PC-3 (cell line): ENCODE data around the gene MAST3. TPM values are rescaled to one million over a fixed set of nuclear protein-coding genes. Genes with fewer than 3 reads are reported as not detected.

ENCODE experiments used
- ATAC-seq: fragments of 200-7000 bp; cut with Tn5 transposase; 2 replicates; pipeline ENCODE4 v1.9.1; 2020; ENCODE audit warnings: mild to moderate bottlenecking, moderate library complexity
- Bru-seq: library from RNA; stranded (reverse); fragments of 400-500 nt; gene quantifications from one replicate; lab custom pipeline; 2021; lab: Mats Ljungman, UMichigan
- BruChase-seq, 2 experiments: library from RNA; stranded (reverse); fragments of 400-500 nt; gene quantifications; one replicate each; lab custom pipeline; 2021; lab: Mats Ljungman, UMichigan
- BruUV-seq: library from RNA; stranded (reverse); fragments of 400-500 nt; replicated peaks from 2 replicates; lab custom pipeline; 2021; lab: Mats Ljungman, UMichigan
- CTCF ChIA-PET: fragments of 300-600 bp; sonication (Branson Sonifier 250); formaldehyde crosslinking; loops from one replicate; lab custom pipeline; 2022; ENCODE audit warnings: antibody characterized with exemption; lab: Charles Lee
- POLR2A ChIA-PET: fragments of 300-600 bp; sonication (Branson Sonifier 250); formaldehyde crosslinking; loops from one replicate; lab custom pipeline; 2022; ENCODE audit warnings: antibody characterized with exemption; ENCODE audit not compliant: unreplicated experiment; lab: Charles Lee
- DNase-seq: peaks from one replicate; pipeline ENCODE4 v3.0.0-alpha.2; 2015
- H2AFZ ChIP-seq: fragments of 300-600 bp; sonication (generic); 2 replicates; pipeline ENCODE4 v1.6.0; 2016; ENCODE audit warnings: antibody characterized with exemption, low read length
- H3F3A ChIP-seq: fragments of 300-600 bp; sonication (generic); one replicate; pipeline ENCODE4 v1.6.0; 2017; ENCODE audit warnings: antibody characterized with exemption, low read length, control low read depth, mild to moderate bottlenecking; ENCODE audit not compliant: unreplicated experiment
- H3K27ac ChIP-seq: fragments of 300-600 bp; sonication (generic); 2 replicates; pipeline ENCODE4 v1.5.1; 2016; ENCODE audit warnings: mild to moderate bottlenecking, low read length
- H3K27me3 ChIP-seq: fragments of 300-600 bp; sonication (generic); 2 replicates; pipeline ENCODE4 v1.6.1; 2016; ENCODE audit warnings: low read length, mixed read lengths
- H3K36me3 ChIP-seq: fragments of 300-600 bp; sonication (generic); 2 replicates; pipeline ENCODE4 v1.6.1; 2016; ENCODE audit warnings: low read depth, mixed run types, low read length, mixed read lengths
- H3K4me1 ChIP-seq: fragments of 300-600 bp; sonication (generic); 2 replicates; pipeline ENCODE4 v1.5.1; 2016; ENCODE audit warnings: low read length; ENCODE audit not compliant: insufficient read depth
- H3K4me2 ChIP-seq: fragments of 300-600 bp; sonication (generic); 2 replicates; pipeline ENCODE4 v1.6.0; 2016; ENCODE audit warnings: low read length
- H3K4me3 ChIP-seq: fragments of 300-600 bp; sonication (generic); 2 replicates; pipeline ENCODE4 v1.5.1; 2016; ENCODE audit warnings: mild to moderate bottlenecking, low read length, mixed read lengths
- H3K79me2 ChIP-seq: fragments of 300-600 bp; sonication (generic); 2 replicates; pipeline ENCODE4 v1.6.1; 2017; ENCODE audit warnings: low read length, mixed read lengths
- H3K9ac ChIP-seq: fragments of 300-600 bp; sonication (generic); 2 replicates; pipeline ENCODE4 v1.6.0; 2016; ENCODE audit warnings: mild to moderate bottlenecking, low read length
- H3K9me2 ChIP-seq: fragments of 300-600 bp; sonication (generic); replicated peaks from 2 replicates; pipeline ENCODE4 v1.6.1; 2016; ENCODE audit warnings: mixed run types, low read length, mixed read lengths
- H3K9me3 ChIP-seq: fragments of 300-600 bp; sonication (generic); 2 replicates; pipeline ENCODE4 v1.6.1; 2016; ENCODE audit warnings: low read length, mixed read lengths
- H4K20me1 ChIP-seq: fragments of 300-600 bp; sonication (generic); 2 replicates; pipeline ENCODE4 v1.6.1; 2016; ENCODE audit warnings: low read length, mixed read lengths
- EZH2 ChIP-seq: fragments of 300-600 bp; sonication (generic); IDR thresholded peaks from one replicate; pipeline ENCODE4 v1.6.1; 2017; ENCODE audit warnings: antibody characterized with exemption, mild to moderate bottlenecking, low read length; ENCODE audit not compliant: unreplicated experiment
- EZH2phosphoT487 ChIP-seq: fragments of 300-600 bp; sonication (generic); IDR thresholded peaks from 2 replicates; pipeline ENCODE4 v1.6.1; 2018; ENCODE audit warnings: mild to moderate bottlenecking, antibody characterized with exemption, low read length, borderline replicate concordance
- intact Hi-C: fragments of 100-400 bp; cut with micrococcal nuclease; formaldehyde crosslinking; loops from 2 replicates; pipeline ENCODE4 v1.9.0; 2023
- long read RNA-seq: library from polyadenylated mRNA; unstranded; transcript quantifications from one replicate; pipeline ENCODE4 v2.0.0, GENCODE V29; 2021; ENCODE audit not compliant: unreplicated experiment
- total RNA-seq: library from RNA; depleted of rRNA; stranded (reverse); fragments of >200 nt; gene quantifications from 2 replicates; pipeline ENCODE4 v1.2.3, GENCODE V29; 2014; rRNA removed
- TF ChIP-seq, protein P1 (sequence below): fragments of 300-600 bp; sonication (generic); conservative IDR thresholded peaks from 2 replicates; pipeline ENCODE4 v1.5.1; 2017; ENCODE audit warnings: antibody characterized with exemption, low read depth, mild to moderate bottlenecking, low read length

Gene MAST3
- total RNA-seq = 6.7 and 8.1 TPM in 2 replicates
- percentile 50 among the genes with signal in this experiment for Bru-seq, nascent RNA
- percentile 56 among the genes with signal in this experiment for BruChase-seq, experiment 1, labeled RNA remaining after a 6-hour chase
- BruChase-seq, experiment 2, labeled RNA remaining after a 2-hour chase = percentile 52 among the genes with signal in this experiment
- long read RNA-seq, partial matches to known transcripts = 7 of 24 reads
- long read RNA-seq, other reads (novel, unspliced or antisense) = 17 of 24 reads

DNA sequence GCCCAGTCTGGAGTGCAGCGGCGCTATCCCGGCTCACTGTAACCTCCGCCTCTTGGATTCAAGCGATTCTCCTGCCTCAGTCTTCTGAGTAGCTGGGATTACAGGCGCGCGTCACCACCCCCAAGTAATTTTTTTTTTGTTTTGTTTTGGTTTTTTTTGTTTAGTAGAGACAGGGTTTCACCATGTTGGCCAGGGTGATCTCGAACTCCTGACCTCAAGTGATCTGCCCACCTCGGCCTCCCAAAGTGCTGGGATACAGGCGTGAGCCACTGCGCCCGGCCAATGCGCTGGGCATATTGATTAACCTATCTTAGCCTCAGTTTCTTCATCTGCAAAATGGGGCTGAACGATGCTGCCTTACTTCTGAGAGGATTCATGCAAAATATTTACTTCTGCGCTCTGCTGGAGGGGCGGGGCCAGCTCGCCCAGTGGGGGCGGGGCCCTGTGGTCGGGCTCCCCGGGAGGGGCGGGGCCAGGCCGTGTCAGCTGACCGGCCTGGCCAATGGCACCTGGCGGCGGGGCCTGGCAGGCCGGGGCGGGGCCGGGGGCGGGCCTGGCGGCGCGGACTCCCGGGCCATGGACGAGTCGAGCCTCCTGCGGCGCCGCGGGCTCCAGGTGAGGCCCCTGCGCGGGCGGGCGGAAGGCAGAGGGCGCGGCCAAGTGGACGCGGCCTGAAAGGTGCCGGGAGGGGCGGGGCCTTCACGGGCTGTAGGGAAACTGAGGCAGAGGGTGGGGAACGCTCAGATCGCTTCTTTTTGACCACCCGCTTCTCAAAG lies at the start of gene MAST3:
MAST3 (plus strand) TSS at position 562 of the 776 bp plus-strand sequence; CDS start at position 577, 15 bp downstream.
- Histone ChIP-seq H3K36me3 (no peaks in the 10 kb centered on the region), H3K27ac (no peak within 1 kb of the TSS)
- CTCF ChIA-PET = interaction anchor here (1.0 kb wide), 1 partner anchor 16 kb away, joined by 5 read pairs; no protein-coding TSS in a partner anchor

DNA sequence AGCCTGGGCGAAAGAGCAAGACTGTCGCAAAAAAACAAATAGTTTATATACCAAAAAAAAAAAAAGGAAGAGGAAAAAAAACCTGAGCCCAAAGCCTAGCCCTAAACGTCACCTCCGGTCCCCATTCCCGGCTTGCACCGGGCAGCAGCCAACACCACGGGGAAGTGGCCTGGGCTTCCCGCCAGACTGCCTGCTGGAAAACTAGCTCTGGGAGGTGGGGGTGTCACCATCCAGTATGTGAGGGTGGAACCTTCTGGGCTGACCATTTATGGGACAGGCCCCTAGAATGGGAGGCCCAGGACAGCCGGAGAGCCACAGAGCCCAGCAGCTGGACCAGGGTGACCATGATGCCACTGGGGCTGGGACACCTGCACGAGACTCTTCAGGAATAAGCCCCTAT lies 48.2 kb upstream of the MAST3 start:
- Histone ChIP-seq H3K27me3 (no peaks in the 10 kb centered on the region), H3K4me2 (no peak overlapping the region), H2AFZ (no peak overlapping the region), H3K9me2 (no peaks in the 10 kb centered on the region), H3K4me3 (no peak overlapping the region), H3K79me2 (no peaks in the 10 kb centered on the region), H4K20me1 (no peaks in the 10 kb centered on the region), H3K27ac (no peak overlapping the region), H3K4me1 (peaks cover 31% of the 10 kb centered on the region), H3F3A (no peaks in the 10 kb centered on the region), H3K9me3 (no peaks in the 10 kb centered on the region), H3K9ac (no peak overlapping the region), H3K36me3 (no peaks in the 10 kb centered on the region)
- intact Hi-C loops = no loop called here
- ATAC-seq = no peak
- BruUV-seq = no TSS peak
- CTCF ChIA-PET = no interaction called here
- TF ChIP-seq, protein P1, sequence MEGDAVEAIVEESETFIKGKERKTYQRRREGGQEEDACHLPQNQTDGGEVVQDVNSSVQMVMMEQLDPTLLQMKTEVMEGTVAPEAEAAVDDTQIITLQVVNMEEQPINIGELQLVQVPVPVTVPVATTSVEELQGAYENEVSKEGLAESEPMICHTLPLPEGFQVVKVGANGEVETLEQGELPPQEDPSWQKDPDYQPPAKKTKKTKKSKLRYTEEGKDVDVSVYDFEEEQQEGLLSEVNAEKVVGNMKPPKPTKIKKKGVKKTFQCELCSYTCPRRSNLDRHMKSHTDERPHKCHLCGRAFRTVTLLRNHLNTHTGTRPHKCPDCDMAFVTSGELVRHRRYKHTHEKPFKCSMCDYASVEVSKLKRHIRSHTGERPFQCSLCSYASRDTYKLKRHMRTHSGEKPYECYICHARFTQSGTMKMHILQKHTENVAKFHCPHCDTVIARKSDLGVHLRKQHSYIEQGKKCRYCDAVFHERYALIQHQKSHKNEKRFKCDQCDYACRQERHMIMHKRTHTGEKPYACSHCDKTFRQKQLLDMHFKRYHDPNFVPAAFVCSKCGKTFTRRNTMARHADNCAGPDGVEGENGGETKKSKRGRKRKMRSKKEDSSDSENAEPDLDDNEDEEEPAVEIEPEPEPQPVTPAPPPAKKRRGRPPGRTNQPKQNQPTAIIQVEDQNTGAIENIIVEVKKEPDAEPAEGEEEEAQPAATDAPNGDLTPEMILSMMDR = no peak
- no peak for TF ChIP-seq EZH2phosphoT487
- TF ChIP-seq EZH2 = no peak
- POLR2A ChIA-PET = interaction anchor here (0.6 kb wide), 1 partner anchor 159 kb away, joined by 27 read pairs; no protein-coding TSS in a partner anchor
- DNase-seq = no peak

More for the DNA sequence above, at the start of gene MAST3:
- Histone ChIP-seq H4K20me1 (no peaks in the 10 kb centered on the region), H3K79me2 (no peaks in the 10 kb centered on the region), H2AFZ (peak within 1 kb of the TSS; percentile 83), H3K27me3 (no peaks in the 10 kb centered on the region), H3K9me2 (no peaks in the 10 kb centered on the region), H3K9me3 (no peaks in the 10 kb centered on the region), H3K9ac (peak within 1 kb of the TSS; percentile 40; the same call in 1 of the 2 replicates), H3F3A (no peaks in the 10 kb centered on the region), H3K4me1 (peaks cover 10% of the 10 kb centered on the region), H3K4me3 (peak within 1 kb of the TSS; percentile 76), H3K4me2 (peak within 1 kb of the TSS; percentile 99)
- intact Hi-C loops = no loop called here
- DNase-seq (peak; percentile 93), ATAC-seq (peak; percentile 98)
- POLR2A ChIA-PET = no interaction called here
- no peak for TF ChIP-seq EZH2phosphoT487
- TF ChIP-seq EZH2 = no peak
- TF ChIP-seq, protein P1 = no peak
- no TSS peak for BruUV-seq
